DLD1 (cell line): ENCODE data around the gene LY6G6D.

Source experiments
- in situ Hi-C: cut with HindIII; loops from 2 replicates; pipeline ENCODE4 v1.10.0; 2017; ENCODE audit warnings: low sequenced_read_pairs

Gene LY6G6D

DNA sequence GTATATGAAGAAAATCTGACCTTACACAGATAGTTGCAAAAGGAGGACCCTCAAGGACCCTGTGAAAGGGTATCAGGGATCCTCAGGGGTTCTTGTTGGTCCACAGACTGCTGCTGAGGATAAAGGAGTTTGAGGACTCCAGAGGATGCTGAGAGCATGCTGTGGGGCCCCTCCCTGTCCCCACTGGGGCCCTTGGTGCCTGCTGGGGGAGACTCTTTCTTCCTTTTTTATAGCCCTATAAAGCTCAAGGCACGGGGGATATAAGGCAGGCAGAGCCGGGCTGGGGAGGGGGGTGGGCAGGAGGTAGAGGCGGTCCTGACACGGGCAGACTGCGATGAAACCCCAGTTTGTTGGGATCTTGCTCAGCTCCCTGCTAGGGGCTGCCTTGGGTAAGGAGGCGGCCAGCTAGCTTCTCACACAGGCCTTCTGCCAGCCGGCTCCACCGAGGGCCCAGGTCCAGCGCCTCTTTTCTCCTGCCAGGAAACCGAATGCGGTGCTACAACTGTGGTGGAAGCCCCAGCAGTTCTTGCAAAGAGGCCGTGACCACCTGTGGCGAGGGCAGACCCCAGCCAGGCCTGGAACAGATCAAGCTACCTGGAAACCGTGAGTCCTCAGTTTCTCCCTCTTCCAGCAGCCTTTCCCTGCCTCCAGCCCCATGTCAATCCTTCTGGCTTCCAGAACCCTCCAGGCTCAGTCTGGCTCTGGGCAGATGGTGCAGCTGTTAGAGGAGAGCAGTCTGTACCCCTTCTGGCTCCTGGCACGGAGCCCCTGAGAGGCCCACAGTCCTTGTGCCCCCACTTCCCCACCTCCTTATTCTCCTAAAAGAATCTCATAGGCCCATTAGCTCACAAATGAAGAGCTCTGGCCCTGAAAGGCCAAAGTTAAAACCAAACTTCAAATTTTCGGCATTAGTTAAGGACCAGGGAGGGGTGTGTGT, at the start of gene LY6G6D:
LY6G6D (plus strand) TSS at position 327 of the 937 bp plus-strand sequence; CDS start at position 335, 8 bp downstream.
- in situ Hi-C loops: no loop called here

- in situ Hi-C loops: no loop called here
These were observed 49.4 kb upstream of the LY6G6D start, which contains the start of gene CSNK2B for GRCh38 chr6:31665501-31666336. Gene CSNK2B (plus strand): TSS chr6:31666080. CDS start chr6:31666832, 752 bp downstream.

GRCh38 chr6:31666337-31666965, 48.7 kb upstream of the LY6G6D start:
- in situ Hi-C loops: no loop called here

DNA sequence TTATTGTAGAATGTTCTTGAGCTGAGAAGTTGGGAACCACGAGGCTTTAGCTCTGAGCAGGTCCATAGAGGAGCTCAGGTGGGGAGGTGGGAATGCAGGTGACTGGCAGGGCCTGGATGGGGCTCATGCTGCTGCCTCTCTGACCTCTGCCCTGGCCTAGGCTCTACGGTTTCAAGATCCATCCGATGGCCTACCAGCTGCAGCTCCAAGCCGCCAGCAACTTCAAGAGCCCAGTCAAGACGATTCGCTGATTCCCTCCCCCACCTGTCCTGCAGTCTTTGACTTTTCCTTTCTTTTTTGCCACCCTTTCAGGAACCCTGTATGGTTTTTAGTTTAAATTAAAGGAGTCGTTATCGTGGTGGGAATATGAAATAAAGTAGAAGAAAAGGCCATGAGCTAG, 45.5 kb upstream of the LY6G6D start, which contains the start of gene LY6G5B:
LY6G5B (plus strand) TSS at position 301 of the 400 bp plus-strand sequence. CDS start 975 bp downstream, outside the sequence.
- in situ Hi-C loops: no loop called here

DNA sequence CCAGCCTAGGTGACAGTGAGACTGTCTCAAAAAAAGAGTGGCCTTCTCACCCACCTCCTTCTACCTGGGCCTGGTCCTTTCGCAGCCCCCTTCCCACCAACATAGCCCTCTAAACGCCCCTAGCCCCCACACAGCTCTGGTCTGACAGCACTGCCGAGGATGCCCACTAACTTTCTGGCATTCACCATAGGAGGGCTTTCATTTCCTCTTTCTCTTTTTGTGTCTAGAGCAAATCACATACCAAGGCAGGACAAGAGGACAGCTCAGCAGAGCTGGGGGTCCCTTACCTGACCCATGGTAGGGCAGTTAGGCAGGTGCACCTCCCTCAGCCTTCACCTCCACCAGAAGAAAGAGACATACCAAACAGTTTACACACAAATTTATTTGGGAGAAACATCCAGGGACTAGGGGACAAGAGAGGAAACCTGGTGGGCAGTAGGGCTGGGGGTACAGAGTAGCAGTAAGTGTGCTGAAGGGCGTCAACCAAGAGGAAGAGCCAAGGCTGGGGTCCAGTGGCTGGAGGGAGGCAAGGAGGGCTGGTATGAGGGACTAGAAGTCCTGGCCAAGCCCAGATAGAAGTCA, 38.7 kb upstream of the LY6G6D start:
- in situ Hi-C loops: no loop called here

- in situ Hi-C loops: no loop called here
These were observed 38.2 kb upstream of the LY6G6D start for GRCh38 chr6:31676904-31677303.

DNA sequence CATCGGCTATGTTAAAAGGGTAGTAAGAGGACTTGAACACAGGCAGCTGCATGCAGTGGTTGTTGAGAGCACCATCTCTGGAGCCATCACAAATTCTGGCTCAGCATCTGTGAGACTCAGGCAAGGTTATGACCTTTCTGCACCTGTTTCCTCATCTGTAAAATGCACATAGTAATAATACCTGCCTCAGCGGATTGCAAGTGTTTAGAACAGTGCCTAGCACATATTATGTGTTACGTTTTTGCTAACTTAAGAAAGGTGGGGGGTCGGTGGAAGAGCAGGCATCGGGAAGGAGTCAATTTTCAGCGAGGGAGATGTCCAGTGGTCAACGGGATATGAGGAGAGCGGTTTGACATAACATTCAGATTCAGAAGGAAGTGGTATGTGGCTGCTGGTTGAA, 37.2 kb upstream of the LY6G6D start:
- in situ Hi-C loops: no loop called here

GRCh38 chr6:31680226-31681134, 34.7 kb upstream of the LY6G6D start, which contains the start of gene LY6G5C:
Gene LY6G5C (minus strand): TSS chr6:31681067. CDS start chr6:31680373, 694 bp downstream.
- in situ Hi-C loops: no loop called here

GRCh38 chr6:31681135-31681671, 33.9 kb upstream of the LY6G6D start:
- in situ Hi-C loops: no loop called here

DNA sequence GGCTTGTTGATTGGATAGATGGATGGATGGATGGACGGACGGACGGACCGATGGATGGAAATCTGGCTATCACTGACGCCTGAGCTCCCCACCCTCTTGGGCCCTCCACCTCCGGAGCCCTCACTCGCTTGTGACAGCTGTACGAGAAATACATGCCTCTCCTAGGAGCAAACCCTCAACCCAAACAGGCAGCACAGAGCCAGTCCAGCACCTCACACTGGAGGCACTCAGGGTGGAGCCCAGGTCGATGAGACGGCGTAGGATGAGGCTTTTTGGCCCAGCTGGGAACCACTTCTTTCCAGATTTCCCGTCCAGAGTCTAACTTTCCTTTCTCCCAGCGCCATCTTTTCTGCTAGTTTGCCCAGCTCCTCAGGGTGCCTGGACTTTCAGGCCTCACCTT, 31.6 kb upstream of the LY6G6D start:
- in situ Hi-C loops: no loop called here

DNA sequence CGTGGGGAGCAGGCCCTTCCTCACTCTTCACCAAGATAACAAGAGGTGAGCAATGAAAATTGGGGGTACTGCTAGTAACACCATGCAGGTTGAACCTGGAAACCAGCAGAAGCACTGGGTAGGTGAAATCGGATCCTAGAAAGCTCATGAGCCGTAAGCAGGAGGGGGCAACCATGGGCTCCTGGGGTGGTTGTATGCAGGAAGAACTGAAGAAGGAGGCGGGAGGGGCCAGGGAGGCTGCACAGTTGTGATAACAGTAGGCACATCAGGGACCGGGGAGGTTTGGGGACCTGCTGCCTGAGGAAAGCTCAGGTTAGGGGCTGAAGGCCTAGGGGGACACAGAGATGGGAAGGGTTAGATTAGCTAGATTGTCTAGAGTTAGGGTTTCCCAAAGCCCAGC, 28.7 kb upstream of the LY6G6D start:
- in situ Hi-C loops: no loop called here

DNA sequence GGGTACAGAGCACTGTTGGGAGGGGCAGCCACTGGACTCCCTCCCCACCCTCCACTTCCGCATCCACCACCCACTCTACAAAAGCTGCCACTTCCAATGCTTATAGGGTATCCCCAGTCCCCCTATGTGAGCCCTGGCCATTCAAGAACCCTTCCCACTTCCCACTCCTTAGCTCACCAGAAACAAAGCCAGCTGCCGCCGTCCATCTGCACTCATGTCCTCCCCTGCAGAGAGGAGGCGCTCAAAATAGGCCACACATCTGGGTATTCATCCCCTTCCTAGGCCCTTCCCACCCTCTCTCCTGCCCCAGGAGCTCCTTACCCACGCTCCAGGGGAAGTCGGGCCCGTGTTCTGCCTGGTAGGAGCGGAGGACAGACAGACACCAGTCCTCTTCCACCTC, 27.8 kb upstream of the LY6G6D start:
- in situ Hi-C loops: no loop called here

DNA sequence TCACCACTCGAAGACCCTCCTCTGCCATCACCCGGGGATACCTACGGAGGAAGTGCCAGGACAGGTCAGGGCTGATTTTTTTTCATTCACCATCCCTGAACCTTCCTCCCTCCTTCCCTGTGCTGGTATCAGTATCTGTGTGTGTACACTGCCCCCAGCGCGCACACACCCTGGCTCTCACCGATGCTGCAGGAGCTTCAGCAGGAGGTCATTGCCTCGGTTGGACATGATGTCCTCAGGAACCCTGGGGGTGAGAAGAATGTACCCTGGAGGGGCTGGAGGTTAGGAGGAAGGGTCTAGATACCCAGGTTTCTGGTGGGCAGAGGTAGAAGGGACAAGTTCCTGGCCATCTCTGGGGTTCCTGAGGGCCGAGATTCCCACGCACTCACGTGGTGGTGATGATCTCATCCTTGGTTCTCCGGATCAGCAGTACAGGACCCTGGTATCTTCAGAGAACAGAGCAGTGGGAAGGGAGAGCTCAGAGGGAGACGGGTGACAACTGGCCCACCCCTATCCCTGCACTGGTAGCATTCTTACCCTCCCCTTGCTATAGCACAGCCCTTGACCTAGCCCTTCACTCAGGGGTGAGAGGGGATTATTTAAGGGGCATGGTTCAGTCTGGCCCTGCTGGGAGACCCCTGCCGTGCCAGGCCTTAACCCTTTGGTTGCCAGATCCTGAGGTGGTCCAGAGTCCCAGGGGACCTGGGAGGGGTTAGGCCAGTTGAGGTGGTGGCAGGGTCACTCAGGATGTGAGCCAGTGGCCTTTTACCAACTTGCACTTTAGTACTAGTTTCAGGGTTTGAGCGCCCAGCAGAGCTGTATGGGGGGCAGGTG, 27.1 kb upstream of the LY6G6D start:
- in situ Hi-C loops: no loop called here

DNA sequence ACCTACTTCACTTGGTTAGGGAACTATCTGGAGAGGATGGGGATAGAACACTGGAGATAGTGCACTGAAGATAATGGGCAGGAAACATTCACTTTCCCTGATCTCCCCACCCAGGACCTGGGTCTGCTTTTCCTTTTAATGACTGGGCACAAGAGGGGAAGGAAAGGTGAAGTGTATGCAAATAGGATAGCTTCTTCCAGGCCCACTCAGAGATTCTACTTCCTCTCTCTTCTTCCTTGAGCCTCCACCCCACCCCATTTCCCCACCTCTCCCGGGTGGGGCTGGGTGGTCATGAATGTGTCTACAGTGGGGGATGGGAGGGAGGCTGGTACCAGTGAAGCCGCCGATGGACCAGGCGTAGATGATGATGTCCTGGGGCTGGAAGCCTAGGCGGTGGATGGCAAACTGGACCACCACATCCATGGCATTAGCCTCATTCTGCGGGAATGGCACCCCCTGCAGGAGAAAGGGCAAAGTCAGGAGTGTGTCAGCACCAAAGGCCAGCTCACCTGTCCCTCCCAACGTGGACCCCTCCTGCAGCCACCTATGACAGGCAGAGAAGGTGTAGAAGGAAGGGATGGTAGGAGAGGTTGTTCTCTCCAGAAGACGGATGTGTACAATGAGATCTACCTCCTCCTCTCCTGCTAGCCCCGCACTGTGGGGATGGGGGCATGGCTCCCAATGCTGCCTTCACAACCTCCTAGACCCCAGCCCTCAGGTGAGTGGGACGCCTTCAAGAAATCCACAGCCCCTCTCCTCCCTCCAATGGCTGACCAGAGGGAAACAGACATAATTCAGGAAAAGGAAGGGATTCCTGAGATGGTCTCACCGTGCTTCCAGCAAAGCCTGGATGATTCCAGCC, 25.7 kb upstream of the LY6G6D start:
- in situ Hi-C loops: loop anchor here (5.0 kb wide), 1 partner anchor 43 kb away; no protein-coding TSS in a partner anchor

DNA sequence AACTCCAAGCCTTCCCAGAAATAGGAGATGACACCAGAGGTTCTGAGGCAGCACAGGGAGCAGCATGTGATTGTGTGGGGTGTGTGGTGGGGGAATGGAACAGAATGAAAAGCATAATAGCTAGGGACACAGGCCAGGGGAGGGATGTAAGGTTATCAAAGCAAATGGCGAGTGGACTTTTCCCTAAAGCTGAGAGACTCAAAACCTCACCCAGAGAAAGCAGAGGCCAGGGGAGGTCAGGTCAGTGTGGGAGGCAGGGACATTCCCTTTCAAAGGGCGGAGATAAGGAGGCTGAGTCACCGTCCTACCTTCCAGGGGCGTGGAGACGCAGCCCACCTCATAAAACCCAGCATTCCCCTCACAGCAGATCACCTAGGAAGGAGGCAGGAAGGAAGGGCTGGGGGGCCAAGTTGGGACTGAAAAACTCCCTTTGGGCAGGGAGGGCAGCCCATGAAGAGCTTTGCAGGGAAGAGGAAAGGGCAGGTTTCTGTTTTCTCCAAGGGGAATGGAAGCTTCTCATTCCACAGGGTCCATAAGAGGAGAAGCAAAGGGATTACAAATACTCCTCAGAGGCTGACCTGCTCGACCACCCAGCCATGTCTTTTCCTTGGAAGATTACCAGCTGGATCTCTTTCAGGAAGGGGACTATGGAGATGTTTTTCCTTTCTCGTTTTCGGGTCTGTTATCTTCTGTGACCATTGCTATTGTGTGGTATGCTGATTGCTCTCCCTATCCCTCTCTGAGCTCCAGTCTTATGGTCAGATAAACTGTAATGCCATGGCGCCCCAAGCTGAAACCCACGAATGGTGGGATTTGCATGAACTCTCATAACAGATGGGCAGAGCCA, 24.7 kb upstream of the LY6G6D start:
- in situ Hi-C loops: loop anchor here (5.0 kb wide), 1 partner anchor 42 kb away; no protein-coding TSS in a partner anchor

DNA sequence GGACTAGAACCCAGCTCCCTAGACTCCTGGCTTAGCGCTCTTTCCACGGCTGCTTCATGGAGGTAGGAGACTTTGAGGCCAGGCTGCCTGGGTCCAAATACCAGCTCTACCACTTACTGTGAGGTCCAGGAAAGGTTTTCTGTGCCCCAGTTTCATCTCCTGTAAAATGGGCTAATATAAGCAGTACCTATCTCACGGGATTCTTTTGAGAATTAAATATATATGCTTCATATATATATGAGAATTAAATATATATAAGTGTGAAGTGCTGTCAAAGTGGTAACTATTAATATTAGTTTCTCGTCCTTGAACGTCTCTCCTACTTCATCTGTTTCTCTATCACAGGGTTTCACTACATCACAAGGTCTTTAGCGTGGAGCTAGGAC, 24.1 kb upstream of the LY6G6D start:
- in situ Hi-C loops: loop anchor here (5.0 kb wide), 1 partner anchor 41 kb away; no protein-coding TSS in a partner anchor
